NCI-H2107 (cell line): Measurements from ENCODE around the gene NMRK2.
A peak's percentile ranks its signal among the peaks of the same experiment; 100 is the strongest.
"Not testable (repeated sequence)": the region's sequence is repeated elsewhere in the genome, so short reads cannot be mapped to it uniquely, and the experiment has no call there.

Experiments
- DNase-seq: peaks from one replicate; lab custom pipeline; 2025; lab: John Stamatoyannopoulos, UW

NMRK2 gene

GRCh38 chr19:3932931-3933810, at the start of gene NMRK2:
Gene NMRK2 (plus strand): TSS chr19:3933069. CDS start chr19:3933672, 603 bp downstream.
- DNase-seq = no peak

- DNase-seq = no peak
Measured at GRCh38 chr19:3890591-3890990, 42.3 kb upstream of the NMRK2 start.

GRCh38 chr19:3893509-3894179, 39.2 kb upstream of the NMRK2 start:
- DNase-seq = peak; percentile 54

- not testable (repeated sequence) for DNase-seq
Measured at GRCh38 chr19:3894959-3895358, 37.9 kb upstream of the NMRK2 start.

- DNase-seq = no peak
Measured at GRCh38 chr19:3895788-3896187, 37.1 kb upstream of the NMRK2 start.

- DNase-seq = no peak
Measured at GRCh38 chr19:3897936-3898335, 34.9 kb upstream of the NMRK2 start.

- DNase-seq = no peak
Measured at GRCh38 chr19:3898426-3898825, 34.4 kb upstream of the NMRK2 start.

GRCh38 chr19:3899531-3900294, 33.2 kb upstream of the NMRK2 start:
- no peak for DNase-seq

- DNase-seq = no peak
Measured at GRCh38 chr19:3902317-3902973, 30.4 kb upstream of the NMRK2 start.

GRCh38 chr19:3904233-3904632, 28.6 kb upstream of the NMRK2 start:
- no peak for DNase-seq

GRCh38 chr19:3907626-3908265, 25.1 kb upstream of the NMRK2 start:
- DNase-seq = no peak

GRCh38 chr19:3908266-3909054, 24.4 kb upstream of the NMRK2 start:
- DNase-seq = no peak

GRCh38 chr19:3910105-3910504, 22.8 kb upstream of the NMRK2 start:
- no peak for DNase-seq

GRCh38 chr19:3914199-3914598, 18.7 kb upstream of the NMRK2 start:
- DNase-seq = no peak

- no peak for DNase-seq
Measured at GRCh38 chr19:3916033-3916432, 16.8 kb upstream of the NMRK2 start.

- DNase-seq = no peak
Measured at GRCh38 chr19:3919793-3920192, 13.1 kb upstream of the NMRK2 start.

- no peak for DNase-seq
Measured at GRCh38 chr19:3923096-3923758, 9.6 kb upstream of the NMRK2 start.

- DNase-seq = no peak
Measured at GRCh38 chr19:3923912-3924311, 9.0 kb upstream of the NMRK2 start.

- no peak for DNase-seq
Measured at GRCh38 chr19:3931041-3931440, 1.8 kb upstream of the NMRK2 start.
